K562 (cell line): ENCODE data around the gene HAAO. TPM values are rescaled to one million over a fixed set of nuclear protein-coding genes. Genes with fewer than 3 reads are reported as not detected.

Experiments
- ATAC-seq: fragments of 200-7000 bp; cut with Tn5 transposase; 3 replicates; pipeline ENCODE4 v1.9.1; 2020; ENCODE audit warnings: moderate library complexity
- BruUV-seq: library from RNA; stranded (reverse); fragments of 400-500 nt; replicated peaks from 2 replicates; lab custom pipeline; 2021; lab: Mats Ljungman, UMichigan
- CTCF ChIA-PET: fragments of 300-600 bp; formaldehyde crosslinking; extraction: SDS; loops from one replicate; lab custom pipeline; 2021; ENCODE audit warnings: low intra/inter-chr PET ratio; lab: Yijun Ruan, JAX
- POLR2A ChIA-PET: fragments of 300-600, 350-650 bp; sonication (Branson Sonifier 250); formaldehyde crosslinking; extraction: SDS; loops from one replicate; lab custom pipeline; 2021; ENCODE audit warnings: antibody characterized with exemption, inconsistent platforms; lab: Yijun Ruan, JAX
- DNase-seq, 4 experiments: peaks; one replicate each; pipeline versions ENCODE4 v3.0.0 to v3.0.0-alpha.2; 2011 to 2018; ENCODE audit warnings: low spot score in 3 of 4, mixed read lengths in 3 of 4; ENCODE audit errors: extremely low read depth in 1 of 4
- FAIRE-seq: peaks from 2 replicates; lab custom pipeline; 2011; peaks lifted over from hg19 to GRCh38; lab: Jason Lieb, UNC
- H2AFZ ChIP-seq: 2 replicates; pipeline ENCODE4 v1.6.0; 2011; ENCODE audit warnings: low read depth, low read length, control low read depth, inconsistent platforms
- H3K27ac ChIP-seq: fragments of 200-600 bp; 3 replicates; pipeline ENCODE4 v1.8.0; 2011; ENCODE audit warnings: low read depth, mild to moderate bottlenecking, control low read depth, inconsistent platforms, low read length, moderate library complexity, mixed read lengths; ENCODE audit errors: extremely low read depth
- H3K27me3 ChIP-seq, 2 experiments: fragments of 300-600 bp in 1 of 2; 2 replicates in 1 of 2; 3 replicates in 1 of 2; pipeline versions ENCODE4 v1.6.0 to v1.8.0; 2011; ENCODE audit warnings: inconsistent platforms in 2 of 2, low read length in 2 of 2, mild to moderate bottlenecking in 1 of 2, mixed read lengths in 1 of 2, moderate library complexity in 1 of 2; ENCODE audit not compliant: control insufficient read depth in 2 of 2, insufficient read depth in 2 of 2
- H3K36me3 ChIP-seq: fragments of 300-600 bp; 3 replicates; pipeline ENCODE4 v1.8.0; 2011; ENCODE audit warnings: mild to moderate bottlenecking, low read length, inconsistent platforms; ENCODE audit not compliant: control insufficient read depth, insufficient read depth
- H3K4me1 ChIP-seq, 2 experiments: fragments of 200-600 bp in 1 of 2; replicated peaks in 1 of 2; 2 replicates in 1 of 2; 3 replicates in 1 of 2; pipeline versions ENCODE4 v1.5.1 to v1.8.0; 2011; ENCODE audit warnings: inconsistent platforms in 2 of 2, low read length in 2 of 2, mild to moderate bottlenecking in 1 of 2, mixed read lengths in 1 of 2, moderate library complexity in 1 of 2; ENCODE audit not compliant: control insufficient read depth in 2 of 2, insufficient read depth in 2 of 2
- H3K4me2 ChIP-seq: 2 replicates; pipeline ENCODE4 v1.6.1; 2011; ENCODE audit warnings: low read length, control low read depth, inconsistent platforms, mixed read lengths; ENCODE audit not compliant: insufficient read depth
- H3K4me3 ChIP-seq: fragments of 200-600 bp; sonication (generic), shearing (Covaris generic); 2 replicates; pipeline ENCODE4 v1.5.1; 2016; ENCODE audit warnings: control low read depth, inconsistent platforms
- H3K79me2 ChIP-seq: fragments of 200-600 bp; 3 replicates; pipeline ENCODE4 v1.8.0; 2011; ENCODE audit warnings: low read length, inconsistent platforms; ENCODE audit not compliant: control insufficient read depth, insufficient read depth
- H3K9ac ChIP-seq, 2 experiments: 2 replicates each; pipeline versions ENCODE4 v1.6.0 to v1.6.1; 2011; ENCODE audit warnings: low read depth in 2 of 2, low read length in 2 of 2, control low read depth in 1 of 2, inconsistent platforms in 1 of 2, mild to moderate bottlenecking in 1 of 2, mixed read lengths in 1 of 2; ENCODE audit not compliant: insufficient read depth in 1 of 2
- H3K9me1 ChIP-seq: one replicate; pipeline ENCODE4 v1.6.0; 2011; ENCODE audit warnings: inconsistent platforms, mild to moderate bottlenecking, low read length, moderate library complexity; ENCODE audit not compliant: control insufficient read depth, insufficient read depth
- H3K9me3 ChIP-seq: replicated peaks from 2 replicates; pipeline ENCODE4 v1.5.1; 2011; ENCODE audit warnings: low read depth, low read length, inconsistent platforms; ENCODE audit not compliant: control insufficient read depth, insufficient read depth
- H4K20me1 ChIP-seq: replicated peaks from 2 replicates; pipeline ENCODE4 v1.6.1; 2011; ENCODE audit warnings: low read length, inconsistent platforms, mixed read lengths; ENCODE audit not compliant: control insufficient read depth, insufficient read depth
- ELK3 ChIP-seq: fragments of 450-650 bp; formaldehyde crosslinking; IDR thresholded peaks from 2 replicates; pipeline ENCODE4 v1.4.0; 2020; ENCODE audit warnings: mild to moderate bottlenecking
- EZH2 ChIP-seq: IDR thresholded peaks from 2 replicates; pipeline ENCODE4 v1.6.1; 2012; ENCODE audit warnings: low read depth, mild to moderate bottlenecking, inconsistent platforms, low read length, borderline replicate concordance
- ILK ChIP-seq: fragments of 450-650 bp; IDR thresholded peaks from 2 replicates; pipeline ENCODE4 v1.6.1; 2016; ENCODE audit warnings: missing genetic modification characterization, low read depth, mild to moderate bottlenecking, missing compliant biosample characterization, moderate library complexity, borderline replicate concordance
- JUN ChIP-seq, 2 experiments: sonication (generic) in 1 of 2; formaldehyde crosslinking in 1 of 2; IDR thresholded peaks; 2 replicates each; pipeline versions ENCODE4 v1.6.1 to v1.8.0; 2012 to 2022; ENCODE audit warnings: borderline replicate concordance in 2 of 2, mild to moderate bottlenecking in 2 of 2, improper control_type of control experiment in 1 of 2, low read depth in 1 of 2, low read length in 1 of 2, missing genetic modification reagents in 1 of 2
- OTX1 ChIP-seq: fragments of 450-650 bp; formaldehyde crosslinking; IDR thresholded peaks from 2 replicates; pipeline ENCODE4 v1.4.0; 2022; ENCODE audit warnings: mild to moderate bottlenecking
- SFPQ ChIP-seq: fragments of 200-400 bp; formaldehyde crosslinking; IDR thresholded peaks from 2 replicates; pipeline ENCODE4 v1.6.1; 2017; ENCODE audit warnings: mild to moderate bottlenecking, low read depth, low read length, moderate library complexity
- YY1 ChIP-seq, 3 experiments: IDR thresholded peaks; 2 replicates each; pipeline ENCODE4 v1.6.1; 2011; ENCODE audit warnings: low read length in 2 of 3, mild to moderate bottlenecking in 2 of 3, moderate library complexity in 2 of 3, borderline replicate concordance in 1 of 3, control low read depth in 1 of 3, low read depth in 1 of 3; ENCODE audit not compliant: insufficient read depth in 3 of 3, insufficient replicate concordance in 2 of 3, control insufficient read depth in 1 of 3, insufficient read length in 1 of 3; ENCODE audit errors: extremely low read depth in 1 of 3
- ZC3H11A ChIP-seq: IDR thresholded peaks from 2 replicates; pipeline ENCODE4 v1.6.1; 2012; ENCODE audit warnings: low read depth, low read length, improper control_type of control experiment
- WGBS: fragments of 100-300 bp; shearing (Covaris generic); methylation state at CpG from one replicate; pipeline ENCODE4 v1.1.6; 2016; ENCODE audit warnings: low coverage, mixed read lengths; ENCODE audit not compliant: insufficient coverage; ENCODE audit errors: missing lambda C conversion rate; 5-methylcytosine and 5-hydroxymethylcytosine counted together
- in situ Hi-C: fragments of 300-500 bp; cut with MboI; formaldehyde crosslinking; loops from 4 replicates; pipeline ENCODE4 v1.15.0; 2018; ENCODE audit warnings: inconsistent platforms, mixed read lengths
- intact Hi-C: fragments of 100-400 bp; cut with micrococcal nuclease; formaldehyde crosslinking; loops from 2 replicates; pipeline ENCODE4 v1.14.2; 2022
- polyA plus RNA-seq, 8 experiments: library from polyadenylated mRNA; depleted of rRNA in 4 of 8; stranded (reverse) in 5 of 8; unstranded in 3 of 8; fragments of >200 nt; fragmentation: Nextera tagmentation in 2 of 8; fragmentation: Illumina TruSeq in 1 of 8; extraction: Ambion mirVana in 2 of 8; extraction: Trizol in 1 of 8; gene quantifications; 2 replicates each; pipeline versions ENCODE4 v1.2.1 to v1.2.3, GENCODE V29; 2011 to 2014; ENCODE audit warnings: inconsistent platforms in 1 of 8, missing spikeins in 1 of 8
- total RNA-seq, 7 experiments: library from RNA; depleted of rRNA in 6 of 7; stranded (reverse); fragments of >200 nt in 6 of 7; fragmentation: Illumina TruSeq in 2 of 7; extraction: Trizol in 2 of 7; gene quantifications; 2 replicates each; pipeline versions ENCODE4 v1.2.1 to v1.2.3, GENCODE V29; 2011 to 2021; ENCODE audit warnings: low replicate concordance in 1 of 7

HAAO gene
- total and polyA plus RNA-seq, 9 of the 15 experiments (the other 6 are each of a cell fraction or from before 2014, with no cell fraction given): not detected

- Histone ChIP-seq H2AFZ (0 out of 2 replicates have a peak overlapping the region, but pooled peaks have one; percentile 23), H4K20me1 (no peaks in the 10 kb centered on the region), H3K9me1 (no peaks in the 10 kb centered on the region), H3K4me3 (no peak overlapping the region), H3K9me3 (no peaks in the 10 kb centered on the region), H3K36me3 (no peaks in the 10 kb centered on the region), H3K79me2 (no peaks in the 10 kb centered on the region), H3K9ac (no peak overlapping the region), H3K27me3 (no peaks in the 10 kb centered on the region), H3K27ac (no peak overlapping the region), H3K4me1 (0 out of 5 replicates have a peak, but pooled peaks cover 0 to 3% of the 10 kb centered on the region in 2 experiments), H3K4me2 (no peak overlapping the region)
- CTCF ChIA-PET: no interaction called here
- DNase-seq: no peak
- 43% methylated on average over 5 of the region's 5 CpGs for WGBS
- BruUV-seq: no TSS peak
- POLR2A ChIA-PET: interaction anchor here (0.7 kb wide), 1 partner anchor 11 kb away, joined by 3 read pairs; no protein-coding TSS in a partner anchor
- no peak for ATAC-seq
- no peak for FAIRE-seq
- in situ Hi-C loops: loop anchor here (25.0 kb wide), 1 partner anchor 299 kb away; no protein-coding TSS in a partner anchor
- intact Hi-C loops: no loop called here
- TF ChIP-seq ELK3 (CRISPR knock-in tag) (no peak), ZC3H11A (no peak), EZH2 (no peak), ILK (tag) (no peak), JUN (IDR thresholded peaks at IDR 0.05; ENCODE audit: borderline replicate concordance, low read depth, low read length) (no peak), JUN (CRISPR knock-in tag; IDR thresholded peaks at IDR 0.05; ENCODE audit: borderline replicate concordance) (no peak), OTX1 (CRISPR knock-in tag) (no peak), SFPQ (no peak), YY1 (IDR thresholded peaks at IDR 0.05; ENCODE audit: borderline replicate concordance in 1 of 3, control insufficient read depth in 1 of 3, extremely low read depth in 1 of 3, insufficient read depth in 3 of 3, insufficient read length in 1 of 3, insufficient replicate concordance in 2 of 3, low read depth in 1 of 3, low read length in 2 of 3) (no peak)
These were observed 45.8 kb upstream of the HAAO start for GRCh38 chr2:42838133-42838532.
